ENCODE results near the gene IFNAR1.

The IFNAR1 gene

GRCh38 chr21:33393348-33393747 is 68.6 kb downstream of the IFNAR1 start:
- DNase-seq (ENCODE audit: extremely low read depth, low read depth) = no peak
- no peak for TF ChIP-seq CTCF (IDR thresholded peaks at IDR 0.05; ENCODE audit: low read depth, low read length)

DNA sequence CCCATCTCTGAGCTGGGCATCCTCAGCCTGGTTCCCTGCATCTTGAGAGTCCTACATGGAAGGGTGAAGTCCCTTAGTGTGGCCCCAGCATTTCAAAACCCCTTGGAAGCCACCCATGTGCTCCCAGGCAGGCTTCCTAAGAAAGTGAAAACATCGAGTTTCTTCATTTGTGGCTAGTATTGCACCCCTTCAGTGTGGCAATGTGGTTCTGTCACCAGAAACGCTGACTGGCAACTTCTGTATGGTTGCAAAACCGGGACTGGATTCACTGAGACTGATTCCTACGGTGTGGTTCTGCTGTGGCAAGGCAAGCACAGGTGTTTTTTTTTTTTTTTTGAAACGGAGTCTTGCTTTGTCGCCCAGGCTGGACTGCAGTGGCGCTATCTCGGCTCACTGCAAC is 69.5 kb downstream of the IFNAR1 start:
- no peak for TF ChIP-seq CTCF (IDR thresholded peaks at IDR 0.05; ENCODE audit: low read depth, low read length)

GRCh38 chr21:33395891-33396331 is 71.1 kb downstream of the IFNAR1 start:
- TF ChIP-seq CTCF (IDR thresholded peaks at IDR 0.05; ENCODE audit: low read depth, low read length) = no peak
- no peak for DNase-seq (ENCODE audit: extremely low read depth, low read depth)

More for the DNA sequence above, 69.5 kb downstream of the IFNAR1 start:
- no peak for DNase-seq (ENCODE audit: extremely low read depth, low read depth)

- DNase-seq (ENCODE audit: extremely low read depth, low read depth) = no peak
- no peak for TF ChIP-seq CTCF (IDR thresholded peaks at IDR 0.05; ENCODE audit: low read depth, low read length)
These were observed 71.7 kb downstream of the IFNAR1 start for GRCh38 chr21:33396436-33396835.

- TF ChIP-seq CTCF (IDR thresholded peaks at IDR 0.05; ENCODE audit: low read depth, low read length) = no peak
- no peak for DNase-seq (ENCODE audit: extremely low read depth, low read depth)
These were observed 72.2 kb downstream of the IFNAR1 start for GRCh38 chr21:33396951-33397350.

- TF ChIP-seq CTCF (IDR thresholded peaks at IDR 0.05; ENCODE audit: low read depth, low read length) = no peak
These were observed 72.9 kb downstream of the IFNAR1 start for GRCh38 chr21:33397717-33398116.

DNA sequence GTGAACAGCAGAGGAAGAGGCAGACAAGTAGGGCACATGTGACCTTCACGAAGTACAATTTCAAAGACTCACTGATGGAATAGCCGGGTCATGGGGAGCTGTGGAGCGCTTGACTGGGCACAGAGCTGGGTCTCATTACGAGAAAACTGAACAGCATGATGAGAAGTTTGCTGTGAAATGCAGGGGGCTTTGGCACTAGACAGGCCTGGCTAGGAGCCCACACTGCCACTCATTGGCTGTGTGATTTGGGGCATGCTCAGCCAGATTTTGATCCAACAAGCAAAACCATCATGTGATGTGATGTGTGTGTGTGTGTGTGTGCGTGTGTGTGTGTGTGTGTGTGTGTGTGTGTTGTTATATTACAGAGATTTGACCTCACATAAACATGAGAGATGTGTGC is 73.6 kb downstream of the IFNAR1 start:
- no peak for DNase-seq (ENCODE audit: extremely low read depth, low read depth)
- TF ChIP-seq CTCF (IDR thresholded peaks at IDR 0.05; ENCODE audit: low read depth, low read length) = no peak

More at GRCh38 chr21:33397717-33398116, 72.9 kb downstream of the IFNAR1 start:
- no peak for DNase-seq (ENCODE audit: extremely low read depth, low read depth)

Measured in AG09319 (cell line).